HG03103 (cell line): ENCODE results near the gene NHS.

Experiments
- ATAC-seq: cut with Tn5 transposase; IDR thresholded peaks from one replicate; pipeline ENCODE4 v1.9.1; 2021; ENCODE audit warnings: low read depth; ENCODE audit not compliant: unreplicated experiment

The NHS gene

GRCh38 chrX:17374619-17375366, at the start of gene NHS:
Gene NHS, plus strand, starts transcription at chrX:17375200. Its CDS starts 558 bp downstream, at chrX:17375758.
- ATAC-seq = no peak

GRCh38 chrX:17328837-17329236, 46.2 kb upstream of the NHS start:
- ATAC-seq = no peak

GRCh38 chrX:17336377-17336776, 38.6 kb upstream of the NHS start:
- no peak for ATAC-seq

GRCh38 chrX:17355976-17356375, 19.0 kb upstream of the NHS start:
- no peak for ATAC-seq

GRCh38 chrX:17359500-17359899, 15.5 kb upstream of the NHS start:
- ATAC-seq = no peak

GRCh38 chrX:17361620-17362019, 13.4 kb upstream of the NHS start:
- ATAC-seq = no peak

GRCh38 chrX:17368002-17368401, 7.0 kb upstream of the NHS start:
- ATAC-seq = no peak

GRCh38 chrX:17369309-17369708, 5.7 kb upstream of the NHS start:
- no peak for ATAC-seq

GRCh38 chrX:17370191-17370590, 4.8 kb upstream of the NHS start:
- no peak for ATAC-seq

- ATAC-seq = no peak
These were observed 2.9 kb upstream of the NHS start for GRCh38 chrX:17372052-17372451.

- no peak for ATAC-seq
These were observed 1.7 kb upstream of the NHS start for GRCh38 chrX:17373337-17373736.

GRCh38 chrX:17375367-17375636, 302 bp downstream of the NHS start:
- no peak for ATAC-seq

- ATAC-seq = no peak
These were observed 834 bp downstream of the NHS start for GRCh38 chrX:17375637-17376430.

- ATAC-seq = no peak
These were observed 1.6 kb downstream of the NHS start for GRCh38 chrX:17376431-17377077.

- ATAC-seq = no peak
These were observed 2.2 kb downstream of the NHS start for GRCh38 chrX:17377091-17377717.

GRCh38 chrX:17377795-17378194, 2.8 kb downstream of the NHS start:
- ATAC-seq = no peak

- ATAC-seq = no peak
These were observed 5.2 kb downstream of the NHS start for GRCh38 chrX:17380221-17380620.

- no peak for ATAC-seq
These were observed 15.4 kb downstream of the NHS start for GRCh38 chrX:17390419-17390850.

GRCh38 chrX:17395154-17395553, 20.2 kb downstream of the NHS start:
- no peak for ATAC-seq

- no peak for ATAC-seq
These were observed 22.1 kb downstream of the NHS start for GRCh38 chrX:17397074-17397473.

- no peak for ATAC-seq
These were observed 28.2 kb downstream of the NHS start for GRCh38 chrX:17403189-17403691.
